ENCODE results near the gene LRRC42.
"Not testable (repeated sequence)": the region's sequence is repeated elsewhere in the genome, so short reads cannot be mapped to it uniquely, and the experiment has no call there.

LRRC42 gene

GRCh38 chr1:54003750-54004480 is 57.8 kb downstream of the LRRC42 start:
- not testable (repeated sequence) for H3K27me3 Mint-ChIP-seq, H3K4me1 Mint-ChIP-seq, H3K9me3 Mint-ChIP-seq, H3K27ac Mint-ChIP-seq, H3K4me3 Mint-ChIP-seq, H3K36me3 Mint-ChIP-seq

GRCh38 chr1:54004481-54005049 is 58.4 kb downstream of the LRRC42 start:
- H3K9me3 Mint-ChIP-seq = no peaks in the 10 kb centered on the region
- no peak overlapping the region for H3K4me3 Mint-ChIP-seq
- no peak overlapping the region for H3K27ac Mint-ChIP-seq
- H3K4me1 Mint-ChIP-seq = no peaks in the 10 kb centered on the region
- H3K36me3 Mint-ChIP-seq = no peaks in the 10 kb centered on the region
- H3K27me3 Mint-ChIP-seq = no peaks in the 10 kb centered on the region

GRCh38 chr1:54006508-54006907 is 60.4 kb downstream of the LRRC42 start:
- Mint-ChIP-seq H3K27ac (no peak overlapping the region), H3K4me1 (no peaks in the 10 kb centered on the region), H3K9me3 (no peaks in the 10 kb centered on the region), H3K36me3 (no peaks in the 10 kb centered on the region), H3K27me3 (no peaks in the 10 kb centered on the region), H3K4me3 (no peak overlapping the region)

DNA sequence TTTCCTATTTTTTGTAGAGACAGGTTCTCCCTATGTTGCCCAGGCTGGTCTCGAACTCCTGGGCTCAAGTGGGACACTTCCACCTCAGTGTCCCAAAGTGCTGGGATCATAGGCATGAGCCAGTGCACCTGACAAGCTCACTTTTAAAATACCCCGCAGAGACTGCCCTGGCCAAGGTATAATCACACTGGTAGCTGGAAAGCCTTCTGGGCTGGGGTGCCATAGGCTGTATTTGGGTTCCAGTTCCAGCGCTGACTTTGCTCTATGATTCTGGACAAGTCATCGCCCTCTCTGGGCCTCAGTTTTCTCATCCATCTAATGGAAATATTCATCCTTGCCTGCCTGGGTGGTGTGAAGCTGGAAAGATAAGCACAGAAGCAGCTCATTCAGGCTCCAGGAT is 61.5 kb downstream of the LRRC42 start:
- H3K4me1 Mint-ChIP-seq = no peaks in the 10 kb centered on the region
- H3K36me3 Mint-ChIP-seq = no peaks in the 10 kb centered on the region
- H3K4me3 Mint-ChIP-seq = no peak overlapping the region
- H3K27me3 Mint-ChIP-seq = no peaks in the 10 kb centered on the region
- no peak overlapping the region for H3K27ac Mint-ChIP-seq
- H3K9me3 Mint-ChIP-seq = no peaks in the 10 kb centered on the region

- Mint-ChIP-seq H3K36me3 (no peaks in the 10 kb centered on the region), H3K4me1 (no peaks in the 10 kb centered on the region), H3K27ac (no peak overlapping the region), H3K9me3 (no peaks in the 10 kb centered on the region), H3K4me3 (no peak overlapping the region), H3K27me3 (no peaks in the 10 kb centered on the region)
These were observed 62.7 kb downstream of the LRRC42 start for GRCh38 chr1:54008876-54009275.

- no peak overlapping the region for H3K4me3 Mint-ChIP-seq
- no peaks in the 10 kb centered on the region for H3K4me1 Mint-ChIP-seq
- no peaks in the 10 kb centered on the region for H3K36me3 Mint-ChIP-seq
- H3K27ac Mint-ChIP-seq = no peak overlapping the region
- no peaks in the 10 kb centered on the region for H3K27me3 Mint-ChIP-seq
- H3K9me3 Mint-ChIP-seq = no peaks in the 10 kb centered on the region
These were observed 63.3 kb downstream of the LRRC42 start for GRCh38 chr1:54009406-54009805.

GRCh38 chr1:54010415-54011117 is 64.4 kb downstream of the LRRC42 start:
- no peak overlapping the region for H3K27ac Mint-ChIP-seq
- H3K36me3 Mint-ChIP-seq = no peaks in the 10 kb centered on the region
- no peak overlapping the region for H3K4me3 Mint-ChIP-seq
- H3K9me3 Mint-ChIP-seq = no peaks in the 10 kb centered on the region
- no peaks in the 10 kb centered on the region for H3K27me3 Mint-ChIP-seq
- no peaks in the 10 kb centered on the region for H3K4me1 Mint-ChIP-seq

GRCh38 chr1:54011316-54012007 is 65.3 kb downstream of the LRRC42 start:
- no peak overlapping the region for H3K4me3 Mint-ChIP-seq
- H3K27me3 Mint-ChIP-seq = no peaks in the 10 kb centered on the region
- H3K36me3 Mint-ChIP-seq = no peaks in the 10 kb centered on the region
- no peaks in the 10 kb centered on the region for H3K9me3 Mint-ChIP-seq
- no peaks in the 10 kb centered on the region for H3K4me1 Mint-ChIP-seq
- H3K27ac Mint-ChIP-seq = no peak overlapping the region

DNA sequence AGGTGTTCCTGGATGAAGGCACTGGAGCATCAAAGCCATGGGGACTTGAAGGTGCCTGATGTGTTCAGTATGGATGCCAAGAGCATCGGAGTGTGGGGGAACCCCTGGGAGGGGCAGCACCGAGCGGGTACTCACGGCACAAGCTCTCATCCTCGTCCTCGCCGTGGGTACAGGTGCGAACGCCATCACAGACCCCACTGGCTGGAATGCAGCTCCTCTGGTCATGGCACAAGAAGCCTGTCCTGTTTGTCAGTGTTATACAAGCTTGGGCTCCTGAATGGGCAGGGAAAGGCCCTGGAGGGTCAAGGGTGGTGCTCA is 65.8 kb downstream of the LRRC42 start:
- Mint-ChIP-seq H3K27ac (no peak overlapping the region), H3K4me3 (no peak overlapping the region), H3K36me3 (no peaks in the 10 kb centered on the region), H3K4me1 (no peaks in the 10 kb centered on the region), H3K27me3 (no peaks in the 10 kb centered on the region), H3K9me3 (no peaks in the 10 kb centered on the region)

- no peaks in the 10 kb centered on the region for H3K36me3 Mint-ChIP-seq
- no peak overlapping the region for H3K4me3 Mint-ChIP-seq
- H3K9me3 Mint-ChIP-seq = no peaks in the 10 kb centered on the region
- H3K27me3 Mint-ChIP-seq = no peaks in the 10 kb centered on the region
- H3K4me1 Mint-ChIP-seq = no peaks in the 10 kb centered on the region
- no peak overlapping the region for H3K27ac Mint-ChIP-seq
These were observed 66.7 kb downstream of the LRRC42 start for GRCh38 chr1:54012863-54013262.

DNA sequence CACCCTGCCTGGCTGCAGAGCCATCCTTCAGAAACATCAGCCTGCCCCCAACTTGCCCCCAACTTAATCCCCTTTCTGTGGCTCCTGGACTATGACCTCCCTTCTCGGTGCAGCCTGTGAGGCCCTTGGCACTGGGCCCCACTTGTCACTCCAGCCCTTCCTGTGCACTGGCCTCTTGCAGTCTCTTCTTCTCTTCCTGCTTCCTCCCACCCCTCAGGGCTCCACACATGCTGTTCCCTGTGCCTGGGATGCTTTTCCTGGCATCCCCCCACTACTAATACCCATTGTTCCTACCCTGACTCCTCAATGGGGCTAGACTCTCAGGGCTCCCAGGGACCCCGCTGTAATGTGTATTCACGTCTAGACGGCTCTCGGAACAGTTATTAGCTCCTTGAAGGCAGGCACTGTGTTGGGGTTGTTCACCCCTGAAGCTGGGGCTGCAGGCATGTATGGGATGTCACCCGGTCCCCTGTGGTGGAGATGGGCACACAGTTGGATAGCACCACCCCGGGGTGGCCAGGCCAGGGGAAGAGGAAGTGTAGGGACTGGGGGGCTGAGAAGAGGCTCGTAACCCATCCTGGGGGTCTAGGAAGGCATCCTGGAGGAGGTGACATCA is 67.4 kb downstream of the LRRC42 start:
- Mint-ChIP-seq H3K27me3 (no peaks in the 10 kb centered on the region), H3K9me3 (no peaks in the 10 kb centered on the region), H3K4me1 (no peaks in the 10 kb centered on the region), H3K4me3 (no peak overlapping the region), H3K27ac (no peak overlapping the region), H3K36me3 (no peaks in the 10 kb centered on the region)

- Mint-ChIP-seq H3K4me3 (no peak overlapping the region), H3K27me3 (no peaks in the 10 kb centered on the region), H3K4me1 (no peaks in the 10 kb centered on the region), H3K27ac (no peak overlapping the region), H3K9me3 (no peaks in the 10 kb centered on the region), H3K36me3 (no peaks in the 10 kb centered on the region)
These were observed 68.0 kb downstream of the LRRC42 start for GRCh38 chr1:54014009-54014629.

- H3K4me3 Mint-ChIP-seq = no peak overlapping the region
- no peaks in the 10 kb centered on the region for H3K27me3 Mint-ChIP-seq
- no peaks in the 10 kb centered on the region for H3K36me3 Mint-ChIP-seq
- H3K27ac Mint-ChIP-seq = no peak overlapping the region
- no peaks in the 10 kb centered on the region for H3K4me1 Mint-ChIP-seq
- no peaks in the 10 kb centered on the region for H3K9me3 Mint-ChIP-seq
These were observed 70.5 kb downstream of the LRRC42 start for GRCh38 chr1:54016343-54017282.
